Transverse colon (tissue), 4 donors: ENCODE data around the gene PHKA2. TPM values are rescaled to one million over a fixed set of nuclear protein-coding genes. Genes with fewer than 3 reads are reported as not detected.
A peak's percentile ranks its signal among the peaks of the same experiment; 100 is the strongest.

Source experiments
- DNase-seq: peaks from one replicate; pipeline ENCODE4 v3.0.0-alpha.2; 2019
- H3K27ac ChIP-seq, 4 donors: fragments of 200-600 bp; sonication (generic); 2 replicates each; pipeline ENCODE4 v1.5.1; 2016 to 2018; ENCODE audit warnings: inconsistent platforms in 4 of 4
- H3K27me3 ChIP-seq: fragments of 200-600 bp; sonication (generic); 2 replicates; pipeline ENCODE4 v1.5.1; 2017; ENCODE audit warnings: inconsistent platforms
- H3K36me3 ChIP-seq, 4 donors: fragments of 200-600 bp; sonication (generic); 2 replicates each; pipeline ENCODE4 v1.5.1; 2017 to 2019; ENCODE audit warnings: inconsistent platforms in 4 of 4
- H3K4me1 ChIP-seq, 4 donors: fragments of 200-600 bp; sonication (generic); 2 replicates each; pipeline ENCODE4 v1.5.1; 2017 to 2020; ENCODE audit warnings: inconsistent platforms in 4 of 4
- H3K4me3 ChIP-seq, 4 donors: fragments of 200-600 bp; sonication (generic); 1 replicate in 1 of 4; 2 replicates in 3 of 4; pipeline versions ENCODE4 v1.5.1 to v1.6.1; 2017 to 2019; ENCODE audit warnings: inconsistent platforms in 4 of 4
- H3K9me3 ChIP-seq, 2 donors: fragments of 200-600 bp; sonication (generic); 2 replicates each; pipeline ENCODE4 v1.5.1; 2017 to 2019; ENCODE audit warnings: inconsistent platforms in 2 of 2
- EP300 ChIP-seq: sonication (generic); formaldehyde crosslinking; IDR thresholded peaks from one replicate; pipeline ENCODE4 v1.6.1; 2017; ENCODE audit warnings: antibody characterized with exemption, low read depth
- POLR2A ChIP-seq: fragments of 450-650 bp; IDR thresholded peaks from one replicate; pipeline ENCODE4 v1.6.1; 2016; ENCODE audit warnings: antibody characterized with exemption, mild to moderate bottlenecking, moderate library complexity
- POLR2AphosphoS5 ChIP-seq, 3 donors: sonication (generic); formaldehyde crosslinking; IDR thresholded peaks; one replicate each; pipeline ENCODE4 v1.6.1; 2016; ENCODE audit warnings: antibody characterized with exemption in 3 of 3
- WGBS, 2 donors: methylation state at CpG; one replicate each; pipeline ENCODE4 v1.1.5; 2018; ENCODE audit warnings: low coverage in 1 of 2; 5-methylcytosine and 5-hydroxymethylcytosine counted together
- in situ Hi-C, 4 donors: fragments of 200-750 bp; cut with MboI; loops; one replicate each; pipeline versions ENCODE4 v1.15.0 to v1.15.1; 2017; ENCODE audit warnings: low sequenced_read_pairs in 3 of 4, low pct_ligation_motif_present in 1 of 4, low pct_unique_long_range_greater_than_20kb in 1 of 4
- intact Hi-C: fragments of 100-400 bp; cut with DNase I; formaldehyde crosslinking; loops from one replicate; pipeline ENCODE4 v1.15.1; 2023; ENCODE audit warnings: low total_unique reads
- total RNA-seq, 4 donors: library from RNA; depleted of rRNA; stranded (reverse); fragments of >200 nt; gene quantifications; one replicate each; pipeline ENCODE4 v1.1.0, GENCODE V29; 2016
- TF ChIP-seq, protein P1 (sequence below), 5 experiments: fragments of 200-600 bp in 3 of 5; fragments of 450-650 bp in 2 of 5; sonication (generic) in 3 of 5; IDR thresholded peaks; 1 replicate in 2 of 5; 2 replicates in 3 of 5; pipeline ENCODE4 v1.5.1; 2016 to 2017; ENCODE audit warnings: antibody characterized with exemption in 5 of 5, inconsistent platforms in 3 of 5, mild to moderate bottlenecking in 2 of 5, moderate library complexity in 1 of 5

PHKA2 gene
- total RNA-seq, 4 donors from 2014 or later = 23.8 to 46.4 (median 30.4) TPM

DNA sequence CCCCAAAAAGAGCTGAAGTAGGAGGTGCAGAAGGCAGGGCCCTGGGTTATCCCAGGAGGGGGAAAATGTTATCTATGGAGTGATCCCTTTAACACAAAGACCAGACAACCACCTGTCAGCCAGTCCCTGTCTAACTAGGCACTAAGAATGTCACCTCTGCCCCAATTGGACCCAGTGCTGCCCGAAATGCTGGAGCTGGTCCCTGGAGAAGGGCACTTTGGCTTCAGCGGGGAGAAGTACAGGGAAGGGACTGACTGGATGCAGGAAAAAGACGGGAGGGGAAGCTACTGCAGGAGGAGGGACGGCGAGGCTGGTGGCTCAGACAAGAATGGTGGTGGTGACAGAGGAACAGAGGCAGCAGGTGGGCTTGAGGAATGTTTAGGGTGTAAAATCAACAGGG is 17.3 kb downstream of the PHKA2 start:
- Histone ChIP-seq H3K27ac (no peak overlapping the region), H3K4me3 (no peak overlapping the region), H3K4me1 (no peaks in the 10 kb centered on the region), H3K9me3 (no peaks in the 10 kb centered on the region), H3K27me3 (no peaks in the 10 kb centered on the region), H3K36me3 (no peaks in the 10 kb centered on the region)
- WGBS, 2 donors = 75 to 80% methylated on average over 2 to 5 of the region's 5 CpGs
- TF ChIP-seq POLR2AphosphoS5 (IDR thresholded peaks at IDR 0.05) (no peak), POLR2A (no peak), EP300 (no peak)
- TF ChIP-seq, protein P1, sequence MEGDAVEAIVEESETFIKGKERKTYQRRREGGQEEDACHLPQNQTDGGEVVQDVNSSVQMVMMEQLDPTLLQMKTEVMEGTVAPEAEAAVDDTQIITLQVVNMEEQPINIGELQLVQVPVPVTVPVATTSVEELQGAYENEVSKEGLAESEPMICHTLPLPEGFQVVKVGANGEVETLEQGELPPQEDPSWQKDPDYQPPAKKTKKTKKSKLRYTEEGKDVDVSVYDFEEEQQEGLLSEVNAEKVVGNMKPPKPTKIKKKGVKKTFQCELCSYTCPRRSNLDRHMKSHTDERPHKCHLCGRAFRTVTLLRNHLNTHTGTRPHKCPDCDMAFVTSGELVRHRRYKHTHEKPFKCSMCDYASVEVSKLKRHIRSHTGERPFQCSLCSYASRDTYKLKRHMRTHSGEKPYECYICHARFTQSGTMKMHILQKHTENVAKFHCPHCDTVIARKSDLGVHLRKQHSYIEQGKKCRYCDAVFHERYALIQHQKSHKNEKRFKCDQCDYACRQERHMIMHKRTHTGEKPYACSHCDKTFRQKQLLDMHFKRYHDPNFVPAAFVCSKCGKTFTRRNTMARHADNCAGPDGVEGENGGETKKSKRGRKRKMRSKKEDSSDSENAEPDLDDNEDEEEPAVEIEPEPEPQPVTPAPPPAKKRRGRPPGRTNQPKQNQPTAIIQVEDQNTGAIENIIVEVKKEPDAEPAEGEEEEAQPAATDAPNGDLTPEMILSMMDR (IDR thresholded peaks at IDR 0.05) = no peak
- intact Hi-C loops (no loop called here), in situ Hi-C loops (no loop called here)
- no peak for DNase-seq

DNA sequence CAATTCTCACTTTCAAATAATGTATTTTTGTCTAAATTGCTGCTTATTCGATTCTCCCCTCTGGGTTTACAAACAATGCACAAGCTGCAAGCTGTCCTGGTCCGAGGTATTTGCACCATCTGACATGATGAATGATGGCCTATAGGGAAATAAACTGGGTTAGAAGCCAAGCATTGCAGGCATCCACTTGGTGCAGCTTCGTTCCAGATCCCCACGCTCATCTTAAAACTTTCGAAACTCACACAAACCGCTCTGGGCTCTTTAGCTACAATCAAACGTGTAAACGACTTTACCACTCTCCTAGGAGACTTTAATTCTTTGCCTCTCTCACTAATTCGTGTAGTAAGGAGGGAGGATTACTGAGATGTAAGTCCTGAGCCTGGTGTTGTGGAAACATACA is 19.0 kb downstream of the PHKA2 start:
- intact Hi-C loops = no loop called here
- TF ChIP-seq POLR2AphosphoS5 (IDR thresholded peaks at IDR 0.05) = no peak
- TF ChIP-seq, protein P1 (IDR thresholded peaks at IDR 0.05) = no peak
- H3K27ac ChIP-seq = no peak overlapping the region
- no peaks in the 10 kb centered on the region for H3K27me3 ChIP-seq
- H3K9me3 ChIP-seq = no peaks in the 10 kb centered on the region
- no peaks in the 10 kb centered on the region for H3K4me1 ChIP-seq
- H3K4me3 ChIP-seq = no peak overlapping the region
- no peaks in the 10 kb centered on the region for H3K36me3 ChIP-seq
- 25 to 65% methylated on average over 2 to 9 of the region's 9 CpGs for WGBS, 2 donors
- in situ Hi-C loops = no loop called here
- DNase-seq = no peak

DNA sequence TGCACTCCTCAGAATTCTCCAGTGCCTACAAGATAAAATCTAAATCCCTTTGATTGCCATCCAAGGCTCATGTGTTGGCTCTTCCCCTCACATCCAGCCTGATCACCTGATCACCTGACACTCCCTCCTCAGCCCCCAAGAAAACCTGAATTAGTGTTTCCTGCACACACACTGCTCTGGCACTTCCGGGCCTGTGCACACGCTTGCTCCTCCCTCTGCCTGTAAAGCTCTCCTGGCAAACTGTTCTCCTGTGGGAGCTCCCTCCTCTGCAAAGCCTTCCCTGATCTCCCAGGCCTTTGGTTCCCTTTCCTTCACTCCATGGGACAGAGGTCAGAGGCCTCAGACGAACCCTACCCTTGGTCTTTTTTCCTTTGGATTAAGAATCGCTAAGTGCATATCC is 19.9 kb downstream of the PHKA2 start:
- H3K27ac ChIP-seq = no peak overlapping the region
- intact Hi-C loops (no loop called here), in situ Hi-C loops (no loop called here)
- no peaks in the 10 kb centered on the region for H3K36me3 ChIP-seq
- no peaks in the 10 kb centered on the region for H3K4me1 ChIP-seq
- peak; percentile 10 for DNase-seq
- no peaks in the 10 kb centered on the region for H3K9me3 ChIP-seq
- H3K27me3 ChIP-seq = no peaks in the 10 kb centered on the region
- TF ChIP-seq POLR2AphosphoS5 (IDR thresholded peaks at IDR 0.05) (no peak), EP300 (no peak), POLR2A (no peak)
- TF ChIP-seq, protein P1 (IDR thresholded peaks at IDR 0.05) = no peak
- 62% methylated on average over 4 of the region's 4 CpGs; no CpG with 5 or more reads in 1 of the 2 donors for WGBS, 2 donors
- no peak overlapping the region for H3K4me3 ChIP-seq

DNA sequence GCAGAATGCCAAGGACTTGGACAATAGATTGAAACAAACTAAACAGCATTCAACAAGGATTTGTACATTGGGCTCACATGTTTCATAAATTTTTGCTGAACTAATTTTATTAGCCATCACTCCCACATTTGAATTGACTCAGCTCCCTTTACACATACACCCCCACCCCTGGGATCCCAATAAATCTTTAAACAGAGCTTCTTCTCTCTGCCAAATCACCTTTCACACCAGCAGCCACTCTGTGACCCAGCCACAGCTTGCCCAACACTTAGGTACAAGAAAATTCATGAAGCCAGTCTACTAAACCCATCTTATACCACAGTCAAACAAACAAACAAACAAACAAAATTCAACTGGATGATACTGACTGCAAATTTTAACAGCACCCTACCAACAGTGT is 21.6 kb downstream of the PHKA2 start:
- in situ Hi-C loops (no loop called here), intact Hi-C loops (no loop called here)
- no peaks in the 10 kb centered on the region for H3K9me3 ChIP-seq
- no peak overlapping the region for H3K4me3 ChIP-seq
- TF ChIP-seq, protein P1 (IDR thresholded peaks at IDR 0.05) = no peak
- TF ChIP-seq POLR2AphosphoS5 (IDR thresholded peaks at IDR 0.05) (no peak), POLR2A (no peak)
- no peaks in the 10 kb centered on the region for H3K36me3 ChIP-seq
- no peak overlapping the region for H3K27ac ChIP-seq
- no peaks in the 10 kb centered on the region for H3K27me3 ChIP-seq
- H3K4me1 ChIP-seq = no peaks in the 10 kb centered on the region
- DNase-seq = no peak
